Esophagus muscularis mucosa (tissue), 4 donors: ENCODE results near the gene MMD. TPM values are rescaled to one million over a fixed set of nuclear protein-coding genes. Genes with fewer than 3 reads are reported as not detected.
"Not testable (repeated sequence)": the region's sequence is repeated elsewhere in the genome, so short reads cannot be mapped to it uniquely, and the experiment has no call there.

ENCODE experiments used
- DNase-seq: peaks from one replicate; pipeline ENCODE4 v3.0.0-alpha.2; 2017; ENCODE audit errors: extremely low spot score
- H3K27ac ChIP-seq, 4 donors: fragments of 200-600 bp; sonication (generic); replicated peaks in 1 of 4; 1 replicate in 3 of 4; 2 replicates in 1 of 4; pipeline ENCODE4 v1.5.1; 2016 to 2019; ENCODE audit warnings: mild to moderate bottlenecking in 1 of 4
- H3K27me3 ChIP-seq, 4 donors: fragments of 200-600 bp; sonication (generic); one replicate each; pipeline versions ENCODE4 v1.5.1 to v1.6.0; 2016 to 2019
- H3K36me3 ChIP-seq, 4 donors: fragments of 200-600 bp; sonication (generic); one replicate each; pipeline ENCODE4 v1.5.1; 2016 to 2019
- H3K4me1 ChIP-seq, 4 donors: fragments of 200-600 bp; sonication (generic); one replicate each; pipeline ENCODE4 v1.5.1; 2016 to 2019
- H3K4me3 ChIP-seq, 4 donors: fragments of 200-600 bp; sonication (generic); 1 replicate in 2 of 4; 2 replicates in 2 of 4; pipeline ENCODE4 v1.5.1; 2016 to 2019; ENCODE audit warnings: mild to moderate bottlenecking in 4 of 4, moderate library complexity in 1 of 4
- H3K9me3 ChIP-seq, 4 donors: fragments of 200-600 bp; sonication (generic); 1 replicate in 3 of 4; 2 replicates in 1 of 4; pipeline ENCODE4 v1.5.1; 2016 to 2019
- EP300 ChIP-seq: sonication (generic); formaldehyde crosslinking; IDR thresholded peaks from one replicate; pipeline ENCODE4 v1.6.1; 2017; ENCODE audit warnings: antibody characterized with exemption
- POLR2A ChIP-seq: fragments of 450-650 bp; IDR thresholded peaks from one replicate; pipeline ENCODE4 v1.6.1; 2017; ENCODE audit warnings: antibody characterized with exemption, moderate library complexity, mild to moderate bottlenecking, low read depth
- POLR2AphosphoS5 ChIP-seq, 2 donors: sonication (generic); formaldehyde crosslinking; IDR thresholded peaks; one replicate each; pipeline ENCODE4 v1.6.1; 2017; ENCODE audit warnings: antibody characterized with exemption in 2 of 2
- WGBS: methylation state at CpG from one replicate; pipeline ENCODE4 v1.1.5; 2018; 5-methylcytosine and 5-hydroxymethylcytosine counted together
- intact Hi-C: fragments of 100-400 bp; cut with DNase I; formaldehyde crosslinking; loops from one replicate; pipeline ENCODE4 v1.15.1; 2023
- total RNA-seq, 4 donors: library from RNA; depleted of rRNA; stranded (reverse); fragments of >200 nt; gene quantifications; one replicate each; pipeline versions ENCODE4 v1.1.0 to v1.2.1, GENCODE V29; 2016
- TF ChIP-seq, protein P1 (sequence below), 3 experiments: fragments of 200-600 bp in 2 of 3; fragments of 450-650 bp in 1 of 3; sonication (generic) in 2 of 3; IDR thresholded peaks; one replicate each; pipeline ENCODE4 v1.5.1; 2017 to 2019; ENCODE audit warnings: antibody characterized with exemption in 3 of 3, mild to moderate bottlenecking in 2 of 3, moderate library complexity in 1 of 3

Gene MMD
- total RNA-seq, 4 donors from 2014 or later = 28.5 to 43.9 (median 32.4) TPM

DNA sequence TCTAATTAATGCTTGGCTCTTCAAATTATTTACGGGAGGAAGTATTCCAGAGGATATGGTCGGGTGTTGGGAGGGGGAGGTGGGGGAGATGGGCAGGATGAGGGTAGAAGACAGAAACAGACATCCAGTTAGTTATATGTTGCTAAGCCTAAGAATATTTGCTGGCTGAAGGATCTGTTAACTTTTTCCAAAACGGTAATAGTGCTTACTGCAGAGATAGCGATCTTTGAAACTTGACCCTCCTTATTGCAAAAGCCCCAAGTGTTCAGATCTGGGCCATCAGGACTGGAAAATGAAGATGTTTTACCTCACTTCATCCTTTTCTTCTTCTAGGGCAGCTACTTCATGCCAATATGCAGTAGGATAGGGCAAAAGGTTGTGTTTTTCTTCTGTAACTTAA is 27.0 kb upstream of the MMD start:
- DNase-seq = no peak
- WGBS = 50% methylated on average over 4 of the region's 4 CpGs
- peak overlapping the region in 3 of 4 donors; percentile 32 to 92 (median 91) for H3K27ac ChIP-seq

DNA sequence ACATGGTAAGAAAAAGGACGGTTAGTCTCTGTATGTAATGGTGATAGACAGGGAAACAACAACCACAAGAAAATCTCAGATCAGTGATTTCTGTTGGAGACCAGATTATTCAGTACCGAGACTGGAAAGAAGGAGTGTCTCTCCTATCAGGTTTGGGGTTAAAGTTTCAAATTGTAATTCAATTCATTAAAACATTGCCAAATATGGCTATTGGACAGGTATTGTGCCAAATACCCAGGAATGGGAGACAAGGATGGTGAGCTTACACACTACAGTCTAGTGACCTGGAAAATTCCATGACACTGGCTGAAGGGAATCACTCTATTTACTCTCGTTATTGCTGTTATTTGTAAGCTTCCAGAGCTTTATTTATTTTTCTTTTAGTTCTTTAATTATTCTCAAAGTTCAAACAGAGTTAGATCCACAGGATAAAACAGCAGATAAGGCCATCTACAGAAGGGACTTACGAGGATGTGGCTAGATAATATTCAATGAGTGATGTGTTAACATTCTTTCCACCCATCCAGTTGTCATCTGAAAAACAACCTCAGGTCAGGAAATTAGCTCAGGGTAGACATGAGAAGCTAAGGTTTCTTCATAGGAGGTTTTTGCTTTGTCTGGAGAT is 25.1 kb upstream of the MMD start:
- intact Hi-C loops = no loop called here
- DNase-seq = no peak
- TF ChIP-seq, protein P1, sequence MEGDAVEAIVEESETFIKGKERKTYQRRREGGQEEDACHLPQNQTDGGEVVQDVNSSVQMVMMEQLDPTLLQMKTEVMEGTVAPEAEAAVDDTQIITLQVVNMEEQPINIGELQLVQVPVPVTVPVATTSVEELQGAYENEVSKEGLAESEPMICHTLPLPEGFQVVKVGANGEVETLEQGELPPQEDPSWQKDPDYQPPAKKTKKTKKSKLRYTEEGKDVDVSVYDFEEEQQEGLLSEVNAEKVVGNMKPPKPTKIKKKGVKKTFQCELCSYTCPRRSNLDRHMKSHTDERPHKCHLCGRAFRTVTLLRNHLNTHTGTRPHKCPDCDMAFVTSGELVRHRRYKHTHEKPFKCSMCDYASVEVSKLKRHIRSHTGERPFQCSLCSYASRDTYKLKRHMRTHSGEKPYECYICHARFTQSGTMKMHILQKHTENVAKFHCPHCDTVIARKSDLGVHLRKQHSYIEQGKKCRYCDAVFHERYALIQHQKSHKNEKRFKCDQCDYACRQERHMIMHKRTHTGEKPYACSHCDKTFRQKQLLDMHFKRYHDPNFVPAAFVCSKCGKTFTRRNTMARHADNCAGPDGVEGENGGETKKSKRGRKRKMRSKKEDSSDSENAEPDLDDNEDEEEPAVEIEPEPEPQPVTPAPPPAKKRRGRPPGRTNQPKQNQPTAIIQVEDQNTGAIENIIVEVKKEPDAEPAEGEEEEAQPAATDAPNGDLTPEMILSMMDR (IDR thresholded peaks at IDR 0.05) = no peak
- no peak for TF ChIP-seq EP300
- no peak for TF ChIP-seq POLR2AphosphoS5 (IDR thresholded peaks at IDR 0.05)
- TF ChIP-seq POLR2A = no peak
- 73% methylated on average over 4 of the region's 4 CpGs for WGBS
- H3K27me3 ChIP-seq = no peaks in the 10 kb centered on the region
- no peaks in the 10 kb centered on the region for H3K9me3 ChIP-seq
- peak overlapping the region; percentile 78 to 92 (median 86) for H3K27ac ChIP-seq
- H3K4me1 ChIP-seq = peaks cover 16 to 84% (median 79%) of the 10 kb centered on the region in 4 donors
- H3K36me3 ChIP-seq = no peaks in the 10 kb centered on the region
- no peak overlapping the region for H3K4me3 ChIP-seq

More for the DNA sequence above, 27.0 kb upstream of the MMD start:
- no peaks in the 10 kb centered on the region for H3K9me3 ChIP-seq
- no peak overlapping the region for H3K4me3 ChIP-seq
- H3K27me3 ChIP-seq = no peaks in the 10 kb centered on the region
- H3K36me3 ChIP-seq = no peaks in the 10 kb centered on the region
- peaks cover 23 to 86% (median 80%) of the 10 kb centered on the region in 4 donors for H3K4me1 ChIP-seq
- intact Hi-C loops = no loop called here
- no peak for TF ChIP-seq POLR2AphosphoS5 (IDR thresholded peaks at IDR 0.05)
- no peak for TF ChIP-seq POLR2A
- TF ChIP-seq EP300 = no peak
- TF ChIP-seq, protein P1 (IDR thresholded peaks at IDR 0.05) = no peak

DNA sequence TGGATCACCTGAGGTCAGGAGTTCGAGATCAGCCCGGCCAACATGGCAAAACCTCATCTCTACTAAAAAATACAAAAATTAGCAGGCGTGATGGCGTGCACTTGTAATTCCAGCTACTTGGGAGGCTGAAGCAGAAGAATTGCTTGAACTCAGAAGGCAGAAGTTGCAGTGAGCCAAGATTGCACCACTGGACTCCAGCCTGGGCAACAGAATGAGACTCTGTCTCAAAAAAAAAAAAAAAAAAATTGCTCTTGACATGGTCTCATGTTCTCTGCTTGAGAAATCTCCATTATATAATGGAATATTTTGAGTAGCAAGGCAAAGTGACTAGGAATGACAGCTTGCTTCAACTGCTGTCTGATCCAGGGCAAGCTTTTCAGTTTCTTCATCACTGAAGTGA is 24.4 kb upstream of the MMD start:
- WGBS = 78% methylated on average over 4 of the region's 4 CpGs
- H3K27ac ChIP-seq = peak overlapping the region; percentile 78 to 92 (median 86)
- H3K27me3 ChIP-seq, H3K9me3 ChIP-seq, DNase-seq, intact Hi-C loops, H3K4me3 ChIP-seq, H3K36me3 ChIP-seq: not testable (repeated sequence)
- peaks cover 14 to 84% (median 79%) of the 10 kb centered on the region in 4 donors for H3K4me1 ChIP-seq
- peak; percentile 42 to 44 for TF ChIP-seq POLR2AphosphoS5 (IDR thresholded peaks at IDR 0.05)

DNA sequence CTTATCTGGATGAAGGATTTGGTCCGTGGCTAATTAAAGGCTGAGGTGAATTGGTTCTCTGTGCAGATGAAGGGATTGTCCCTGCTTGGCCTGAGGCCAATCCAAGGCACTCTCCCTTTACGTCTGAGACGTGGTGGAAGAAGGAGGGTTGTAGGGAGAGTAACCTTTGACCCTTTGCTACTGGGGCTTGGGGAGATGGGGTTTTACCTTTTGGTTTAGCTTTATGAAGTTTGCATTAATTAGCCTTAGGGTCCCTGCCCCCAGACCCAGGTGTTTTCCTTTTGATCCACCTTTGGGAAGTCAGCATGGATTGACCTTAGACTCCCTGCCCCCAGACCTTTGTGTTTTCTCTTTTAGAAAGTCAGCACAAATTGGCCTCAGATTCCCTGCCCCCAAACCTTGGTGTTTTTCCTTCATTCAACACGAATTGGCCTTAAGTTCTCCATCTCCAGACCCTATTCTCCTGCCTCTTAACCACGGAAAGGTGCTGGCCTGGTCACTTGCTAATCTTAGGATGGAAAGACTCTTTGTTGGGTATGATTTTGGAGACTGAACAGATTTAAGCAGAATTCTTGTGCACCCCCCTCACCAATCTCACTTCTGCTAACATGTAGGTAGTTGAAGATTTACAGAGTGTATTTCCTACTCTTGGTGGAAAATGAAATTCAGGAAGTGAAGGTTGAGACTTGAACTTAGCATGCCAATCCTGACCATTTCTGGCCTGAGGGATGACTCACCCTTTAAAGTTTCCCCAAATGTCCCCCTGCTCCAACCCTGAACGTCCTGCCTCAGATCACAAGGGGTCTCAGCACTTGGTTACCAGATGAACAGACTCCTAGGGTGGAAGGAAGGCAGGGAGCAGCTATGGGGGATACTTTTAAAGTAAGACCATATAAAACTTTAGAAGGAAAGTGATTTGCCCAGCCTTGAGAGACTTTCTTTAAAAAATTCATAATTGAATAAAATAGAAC is 23.1 kb upstream of the MMD start:
- no peaks in the 10 kb centered on the region for H3K36me3 ChIP-seq
- peak overlapping the region; percentile 78 to 92 (median 86) for H3K27ac ChIP-seq
- H3K27me3 ChIP-seq = no peaks in the 10 kb centered on the region
- H3K4me1 ChIP-seq = peaks cover 14 to 85% (median 81%) of the 10 kb centered on the region in 4 donors
- intact Hi-C loops = no loop called here
- TF ChIP-seq, protein P1 (IDR thresholded peaks at IDR 0.05) = no peak
- TF ChIP-seq POLR2A (no peak), POLR2AphosphoS5 (IDR thresholded peaks at IDR 0.05) (no peak), EP300 (no peak)
- no peak overlapping the region for H3K4me3 ChIP-seq
- H3K9me3 ChIP-seq = no peaks in the 10 kb centered on the region
- 52% methylated on average over 6 of the region's 6 CpGs for WGBS
- DNase-seq = no peak

DNA sequence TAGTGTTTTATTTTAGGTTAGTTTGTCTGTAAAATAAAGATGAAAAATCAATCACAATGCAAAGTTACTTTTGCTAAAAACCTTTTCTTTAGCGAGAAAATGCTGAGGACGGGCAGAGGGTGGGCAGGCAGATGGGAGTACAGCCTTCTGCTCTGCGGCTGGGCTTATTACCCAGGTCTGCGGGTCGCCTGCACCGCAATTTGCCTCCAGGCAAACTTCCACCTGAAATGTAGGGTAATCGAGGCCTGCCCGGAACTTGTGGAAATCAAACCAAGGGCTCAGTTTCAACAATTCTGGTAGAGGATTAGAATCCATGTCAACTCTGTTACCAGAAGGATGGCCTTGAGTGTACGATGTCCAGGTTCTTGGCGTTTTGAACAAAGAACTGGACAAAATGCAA is 22.3 kb upstream of the MMD start:
- H3K4me1 ChIP-seq = peaks cover 14 to 86% (median 80%) of the 10 kb centered on the region in 4 donors
- no peak for DNase-seq
- no peak overlapping the region for H3K4me3 ChIP-seq
- H3K27ac ChIP-seq = peak overlapping the region; percentile 78 to 92 (median 86)
- H3K36me3 ChIP-seq = no peaks in the 10 kb centered on the region
- no peaks in the 10 kb centered on the region for H3K27me3 ChIP-seq
- WGBS = 94% methylated on average over 10 of the region's 10 CpGs
- intact Hi-C loops = no loop called here
- no peaks in the 10 kb centered on the region for H3K9me3 ChIP-seq
- TF ChIP-seq, protein P1 (IDR thresholded peaks at IDR 0.05) = no peak
- TF ChIP-seq POLR2A = no peak
- no peak for TF ChIP-seq POLR2AphosphoS5 (IDR thresholded peaks at IDR 0.05)
- TF ChIP-seq EP300 = no peak
